Stomach (tissue), 4 donors: Measurements from ENCODE around the gene BMP10.

Experiments used
- POLR2A ChIP-seq, 4 donors: fragments of 450-650 bp; IDR thresholded peaks; one replicate each; pipeline ENCODE4 v1.6.1; 2016; ENCODE audit warnings: antibody characterized with exemption in 4 of 4, control low read depth in 2 of 4, mild to moderate bottlenecking in 1 of 4, moderate library complexity in 1 of 4
- POLR2AphosphoS5 ChIP-seq, 3 donors: sonication (generic); formaldehyde crosslinking; IDR thresholded peaks; one replicate each; pipeline ENCODE4 v1.6.1; 2016; ENCODE audit warnings: antibody characterized with exemption in 3 of 3
- TF ChIP-seq, protein P1 (sequence below), 7 experiments: fragments of 450-650 bp in 4 of 7; fragments of 200-600 bp in 3 of 7; sonication (generic) in 3 of 7; IDR thresholded peaks; one replicate each; pipeline ENCODE4 v1.5.1; 2016 to 2019; ENCODE audit warnings: antibody characterized with exemption in 7 of 7, control low read depth in 2 of 7, mild to moderate bottlenecking in 1 of 7

DNA sequence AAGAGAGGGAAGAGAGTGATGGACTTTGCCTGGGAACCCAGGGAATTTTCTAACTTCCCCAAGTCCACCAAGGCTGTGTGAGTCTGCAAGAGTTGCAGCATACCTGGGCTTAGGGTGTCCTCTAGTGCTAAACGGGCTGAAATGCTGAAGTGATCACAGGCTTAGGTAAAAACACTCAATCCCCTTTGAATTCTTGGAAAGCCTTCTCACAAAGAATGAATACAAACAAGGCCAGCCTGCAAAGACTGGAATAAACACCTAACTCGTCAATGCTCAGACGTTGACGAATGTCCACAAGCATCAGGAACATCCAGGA, 30.0 kb upstream of the BMP10 start:
- TF ChIP-seq, protein P1, sequence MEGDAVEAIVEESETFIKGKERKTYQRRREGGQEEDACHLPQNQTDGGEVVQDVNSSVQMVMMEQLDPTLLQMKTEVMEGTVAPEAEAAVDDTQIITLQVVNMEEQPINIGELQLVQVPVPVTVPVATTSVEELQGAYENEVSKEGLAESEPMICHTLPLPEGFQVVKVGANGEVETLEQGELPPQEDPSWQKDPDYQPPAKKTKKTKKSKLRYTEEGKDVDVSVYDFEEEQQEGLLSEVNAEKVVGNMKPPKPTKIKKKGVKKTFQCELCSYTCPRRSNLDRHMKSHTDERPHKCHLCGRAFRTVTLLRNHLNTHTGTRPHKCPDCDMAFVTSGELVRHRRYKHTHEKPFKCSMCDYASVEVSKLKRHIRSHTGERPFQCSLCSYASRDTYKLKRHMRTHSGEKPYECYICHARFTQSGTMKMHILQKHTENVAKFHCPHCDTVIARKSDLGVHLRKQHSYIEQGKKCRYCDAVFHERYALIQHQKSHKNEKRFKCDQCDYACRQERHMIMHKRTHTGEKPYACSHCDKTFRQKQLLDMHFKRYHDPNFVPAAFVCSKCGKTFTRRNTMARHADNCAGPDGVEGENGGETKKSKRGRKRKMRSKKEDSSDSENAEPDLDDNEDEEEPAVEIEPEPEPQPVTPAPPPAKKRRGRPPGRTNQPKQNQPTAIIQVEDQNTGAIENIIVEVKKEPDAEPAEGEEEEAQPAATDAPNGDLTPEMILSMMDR (IDR thresholded peaks at IDR 0.05), result no peak
- TF ChIP-seq POLR2A (IDR thresholded peaks at IDR 0.05), result no peak
- TF ChIP-seq POLR2AphosphoS5 (IDR thresholded peaks at IDR 0.05), result no peak
